GM23248 (cell line): ENCODE results near the gene IL1RAPL2.

Experiments
- EZH2 ChIP-seq: fragments of 200-600 bp; sonication (generic); IDR thresholded peaks from 2 replicates; pipeline ENCODE4 v1.6.1; 2018; ENCODE audit warnings: antibody characterized with exemption, mild to moderate bottlenecking; ENCODE audit not compliant: insufficient read depth, poor library complexity, severe bottlenecking
- EZH2phosphoT487 ChIP-seq: fragments of 200-600 bp; sonication (generic); IDR thresholded peaks from 2 replicates; pipeline ENCODE4 v1.6.1; 2018; ENCODE audit warnings: antibody characterized with exemption, moderate library complexity, mild to moderate bottlenecking, low read depth; ENCODE audit not compliant: insufficient read depth

DNA sequence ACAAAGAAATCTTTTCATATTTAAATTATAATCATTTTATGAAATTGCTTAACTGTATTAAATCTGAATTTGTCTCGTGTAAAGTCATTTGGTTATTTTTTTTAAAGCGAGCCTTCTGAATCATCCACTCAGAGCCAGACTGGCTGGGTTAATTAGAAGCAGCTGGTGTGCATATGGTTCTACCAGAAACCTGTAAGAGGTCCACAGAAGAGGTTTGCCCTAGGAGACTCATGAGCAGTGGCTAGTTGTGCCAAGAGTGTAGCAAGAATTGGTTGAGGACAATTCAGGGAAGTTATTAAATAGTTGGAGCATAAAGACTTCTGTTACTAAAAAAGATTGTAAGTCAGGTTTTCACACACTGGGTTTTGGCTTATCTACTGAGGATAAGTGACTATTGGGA lies 267.4 kb downstream of the IL1RAPL2 start:
- TF ChIP-seq EZH2 (no peak), EZH2phosphoT487 (no peak)
